GM18502 (cell line): Measurements from ENCODE around the gene PHLDA2.

ENCODE experiments used
- ATAC-seq: cut with Tn5 transposase; IDR thresholded peaks from one replicate; pipeline ENCODE4 v1.9.1; 2021; ENCODE audit warnings: mild to moderate bottlenecking; ENCODE audit not compliant: unreplicated experiment, poor library complexity

PHLDA2 gene

GRCh38 chr11:2901196-2901796 is 27.9 kb downstream of the PHLDA2 start:
- no peak for ATAC-seq

GRCh38 chr11:2899080-2899783 is 30.0 kb downstream of the PHLDA2 start:
- ATAC-seq: no peak

- ATAC-seq: no peak
These were observed 30.7 kb downstream of the PHLDA2 start for GRCh38 chr11:2898366-2899079.

- ATAC-seq: no peak
These were observed 32.2 kb downstream of the PHLDA2 start for GRCh38 chr11:2897048-2897447.

- ATAC-seq: no peak
These were observed 33.2 kb downstream of the PHLDA2 start for GRCh38 chr11:2896047-2896446.

GRCh38 chr11:2893935-2894334 is 35.3 kb downstream of the PHLDA2 start:
- ATAC-seq: no peak

GRCh38 chr11:2892967-2893528 is 36.2 kb downstream of the PHLDA2 start:
- ATAC-seq: no peak

- ATAC-seq: peak; percentile 60
These were observed 36.8 kb downstream of the PHLDA2 start for GRCh38 chr11:2892215-2892966.

GRCh38 chr11:2891326-2892214 is 37.6 kb downstream of the PHLDA2 start:
- ATAC-seq: no peak

GRCh38 chr11:2890466-2891294 is 38.5 kb downstream of the PHLDA2 start:
- no peak for ATAC-seq

- no peak for ATAC-seq
These were observed 39.6 kb downstream of the PHLDA2 start for GRCh38 chr11:2889362-2890273.

GRCh38 chr11:2888266-2888968 is 40.8 kb downstream of the PHLDA2 start:
- ATAC-seq: no peak

GRCh38 chr11:2887515-2888195 is 41.6 kb downstream of the PHLDA2 start:
- no peak for ATAC-seq

GRCh38 chr11:2886936-2887335 is 42.3 kb downstream of the PHLDA2 start:
- no peak for ATAC-seq

GRCh38 chr11:2886191-2886894 is 42.9 kb downstream of the PHLDA2 start:
- peak; percentile 9 for ATAC-seq

- peak; percentile 77 for ATAC-seq
These were observed 43.5 kb downstream of the PHLDA2 start, which contains the start of gene CDKN1C for GRCh38 chr11:2885678-2886081. Gene CDKN1C (minus strand): TSS chr11:2885775. CDS start chr11:2885456, 319 bp downstream.
